PC-3 (cell line): ENCODE measurements around the gene ZNF862.

ENCODE experiments used
- CTCF ChIP-seq: fragments of 300-600 bp; sonication (generic); conservative IDR thresholded peaks from 2 replicates; pipeline ENCODE4 v1.5.1; 2017; ENCODE audit warnings: antibody characterized with exemption, low read depth, mild to moderate bottlenecking, low read length
- EZH2 ChIP-seq: fragments of 300-600 bp; sonication (generic); IDR thresholded peaks from one replicate; pipeline ENCODE4 v1.6.1; 2017; ENCODE audit warnings: antibody characterized with exemption, mild to moderate bottlenecking, low read length; ENCODE audit not compliant: unreplicated experiment

- TF ChIP-seq CTCF (no peak), EZH2 (no peak)
Observed at GRCh38 chr7:149802966-149803365, 35.2 kb upstream of the ZNF862 start.
